Right cardiac atrium (tissue), 5 donors: ENCODE results near the gene SLC38A10. TPM values are rescaled to one million over a fixed set of nuclear protein-coding genes. Genes with fewer than 3 reads are reported as not detected.
A peak's percentile ranks its signal among the peaks of the same experiment; 100 is the strongest.

Experiments used
- ATAC-seq, 2 donors: fragments of 200-7000 bp; cut with Tn5 transposase; one replicate each; pipeline versions ENCODE4 v1.8.0 to v1.9.1; 2020; ENCODE audit warnings: moderate library complexity in 2 of 2, mild to moderate bottlenecking in 1 of 2
- DNase-seq, 3 donors: peaks; one replicate each; pipeline ENCODE4 v3.0.0-alpha.2; 2020
- H3K27ac ChIP-seq: one replicate; pipeline ENCODE4 v1.5.1; 2013; ENCODE audit warnings: mild to moderate bottlenecking, low read length, control low read depth, moderate library complexity
- H3K27me3 ChIP-seq: one replicate; pipeline ENCODE4 v1.6.1; 2013; ENCODE audit not compliant: control insufficient read depth, insufficient read depth
- H3K4me1 ChIP-seq: one replicate; pipeline ENCODE4 v1.6.1; 2013; ENCODE audit warnings: low read length; ENCODE audit not compliant: control insufficient read depth, insufficient read depth
- H3K4me3 ChIP-seq: one replicate; pipeline ENCODE4 v1.5.1; 2013; ENCODE audit warnings: low read length, control low read depth
- H3K9me3 ChIP-seq: one replicate; pipeline ENCODE4 v1.6.1; 2013; ENCODE audit warnings: low read length; ENCODE audit not compliant: control insufficient read depth
- WGBS: extraction: QIAGEN DNeasy Blood & Tissue Kit; methylation state at CpG from one replicate; pipeline ENCODE4 v1.1.7; 2013; 5-methylcytosine and 5-hydroxymethylcytosine counted together
- intact Hi-C, 4 donors: fragments of 100-400 bp; cut with DNase I; formaldehyde crosslinking; loops; one replicate each; pipeline versions ENCODE4 v1.11.0 to v1.14.0; 2022 to 2023
- polyA plus RNA-seq: library from polyadenylated mRNA; stranded (reverse); fragments of 200-250 nt; gene quantifications from one replicate; pipeline ENCODE4 v1.2.3, GENCODE V29; 2013
- total RNA-seq, 4 donors: library from RNA; stranded (reverse); fragmentation: NEBNext Ultra II Directional; extraction: Animal tissue kit (Norgen Biotek cat#: 25700); gene quantifications; one replicate each; pipeline ENCODE4 v1.2.1, GENCODE V29; 2021
- donor health status: healthy with polysubstance abuse.
- donor health status: DM: no; HTN: yes; CAD: no.
- donor health status: DM: no; HTN: no; CAD: no.
- donor health status: DM: no; HTN: yes; CAD: no; lungs with severe emphysema.
- donor health status: DM: yes; HTN: yes; CAD: no.

SLC38A10 gene
- total and polyA plus RNA-seq, 5 donors, result 50.8 to 63.9 (median 55.2) TPM

- 72% methylated on average over 25 of the region's 25 CpGs for WGBS
- peak; percentile 8 to 20 for ATAC-seq
Measured at GRCh38 chr17:81251094-81251708, 43.9 kb downstream of the SLC38A10 start.

GRCh38 chr17:81250286-81251093 is 44.6 kb downstream of the SLC38A10 start:
- no peaks in the 10 kb centered on the region for H3K4me1 ChIP-seq
- WGBS, result 91% methylated on average over 31 of the region's 31 CpGs
- H3K4me3 ChIP-seq, result no peak overlapping the region
- H3K9me3 ChIP-seq, result no peaks in the 10 kb centered on the region
- peak; percentile 7 to 52 (median 30) for DNase-seq
- no peak for ATAC-seq
- H3K27ac ChIP-seq, result no peak overlapping the region
- intact Hi-C loops, result loop anchor here in 3 of 4 donors (10.0 kb wide), 1 partner anchor 354 kb away; no protein-coding TSS in a partner anchor
- no peaks in the 10 kb centered on the region for H3K27me3 ChIP-seq

More at GRCh38 chr17:81251094-81251708, 43.9 kb downstream of the SLC38A10 start:
- intact Hi-C loops, result loop anchor here in 3 of 4 donors (10.0 kb wide), 1 partner anchor 354 kb away; no protein-coding TSS in a partner anchor
- Histone ChIP-seq H3K27me3 (no peaks in the 10 kb centered on the region), H3K4me3 (no peak overlapping the region), H3K9me3 (no peaks in the 10 kb centered on the region), H3K27ac (no peak overlapping the region), H3K4me1 (no peaks in the 10 kb centered on the region)
- DNase-seq, result peak; percentile 31 to 69 (median 65)

- intact Hi-C loops, result loop anchor here in 3 of 4 donors (10.0 kb wide), 2 partner anchors 105 to 355 kb away; no protein-coding TSS in a partner anchor
- peak; percentile 12 to 46 (median 42) for DNase-seq
- ATAC-seq, result no peak
- Histone ChIP-seq H3K4me3 (no peak overlapping the region), H3K27me3 (no peaks in the 10 kb centered on the region), H3K27ac (no peak overlapping the region), H3K9me3 (no peaks in the 10 kb centered on the region), H3K4me1 (no peaks in the 10 kb centered on the region)
- 92% methylated on average over 15 of the region's 15 CpGs for WGBS
Measured at GRCh38 chr17:81249223-81250040, 45.7 kb downstream of the SLC38A10 start.

- Histone ChIP-seq H3K4me3 (no peak overlapping the region), H3K27ac (no peak overlapping the region), H3K9me3 (no peaks in the 10 kb centered on the region), H3K4me1 (no peaks in the 10 kb centered on the region), H3K27me3 (no peaks in the 10 kb centered on the region)
- DNase-seq (peak; percentile 11 to 53 (median 53)), ATAC-seq (no peak)
- intact Hi-C loops, result loop anchor here in 1 of 4 donors (10.0 kb wide), 1 partner anchor 104 kb away; no protein-coding TSS in a partner anchor
- 82% methylated on average over 16 of the region's 16 CpGs for WGBS
Measured at GRCh38 chr17:81248649-81249048, 46.5 kb downstream of the SLC38A10 start.

GRCh38 chr17:81247339-81247990 is 47.6 kb downstream of the SLC38A10 start:
- H3K27me3 ChIP-seq, result no peaks in the 10 kb centered on the region
- H3K4me3 ChIP-seq, result no peak overlapping the region
- intact Hi-C loops, result loop anchor here in 1 of 4 donors (10.0 kb wide), 1 partner anchor 103 kb away; no protein-coding TSS in a partner anchor
- H3K4me1 ChIP-seq, result no peaks in the 10 kb centered on the region
- ATAC-seq (no peak), DNase-seq (no peak)
- no peak overlapping the region for H3K27ac ChIP-seq
- WGBS, result 91% methylated on average over 14 of the region's 15 CpGs
- no peaks in the 10 kb centered on the region for H3K9me3 ChIP-seq

- H3K4me1 ChIP-seq, result no peaks in the 10 kb centered on the region
- DNase-seq (peak; percentile 11 to 43 (median 42)), ATAC-seq (no peak)
- no peaks in the 10 kb centered on the region for H3K9me3 ChIP-seq
- intact Hi-C loops, result loop anchor here in 1 of 4 donors (10.0 kb wide), 1 partner anchor 102 kb away; no protein-coding TSS in a partner anchor
- H3K27me3 ChIP-seq, result no peaks in the 10 kb centered on the region
- WGBS, result 93% methylated on average over 28 of the region's 28 CpGs
- no peak overlapping the region for H3K4me3 ChIP-seq
- H3K27ac ChIP-seq, result no peak overlapping the region
Measured at GRCh38 chr17:81246679-81247338, 48.3 kb downstream of the SLC38A10 start.

- H3K27me3 ChIP-seq, result no peaks in the 10 kb centered on the region
- no peak overlapping the region for H3K4me3 ChIP-seq
- H3K27ac ChIP-seq, result no peak overlapping the region
- H3K4me1 ChIP-seq, result no peaks in the 10 kb centered on the region
- DNase-seq, result no peak
- H3K9me3 ChIP-seq, result no peaks in the 10 kb centered on the region
- WGBS, result 90% methylated on average over 10 of the region's 10 CpGs
- no peak for ATAC-seq
- intact Hi-C loops, result loop anchor here in 1 of 4 donors (10.0 kb wide), 1 partner anchor 102 kb away; no protein-coding TSS in a partner anchor
Measured at GRCh38 chr17:81246343-81246670, 48.8 kb downstream of the SLC38A10 start.

- Histone ChIP-seq H3K4me3 (no peak overlapping the region), H3K4me1 (no peaks in the 10 kb centered on the region), H3K27ac (no peak overlapping the region), H3K9me3 (no peaks in the 10 kb centered on the region), H3K27me3 (no peaks in the 10 kb centered on the region)
- ATAC-seq, result peak in 1 of 2 donors; percentile 4
- intact Hi-C loops, result loop anchor here in 1 of 4 donors (10.0 kb wide), 1 partner anchor 101 kb away; no protein-coding TSS in a partner anchor
- 70% methylated on average over 37 of the region's 37 CpGs for WGBS
- peak; percentile 17 to 62 (median 34) for DNase-seq
Measured at GRCh38 chr17:81245665-81246342, 49.3 kb downstream of the SLC38A10 start.

GRCh38 chr17:81245024-81245664 is 50.0 kb downstream of the SLC38A10 start:
- Histone ChIP-seq H3K4me3 (no peak overlapping the region), H3K27ac (no peak overlapping the region), H3K27me3 (no peaks in the 10 kb centered on the region), H3K4me1 (peaks cover 1% of the 10 kb centered on the region), H3K9me3 (no peaks in the 10 kb centered on the region)
- ATAC-seq (no peak), DNase-seq (peak; percentile 8 to 40 (median 37))
- WGBS, result 83% methylated on average over 25 of the region's 25 CpGs
- intact Hi-C loops, result loop anchor here in 1 of 4 donors (10.0 kb wide), 1 partner anchor 100 kb away; no protein-coding TSS in a partner anchor
